Vagina (tissue), 2 donors: ENCODE data around the gene ULBP2. TPM values are rescaled to one million over a fixed set of nuclear protein-coding genes. Genes with fewer than 3 reads are reported as not detected.
A peak's percentile ranks its signal among the peaks of the same experiment; 100 is the strongest.

ENCODE experiments used
- DNase-seq, 2 donors: peaks; one replicate each; pipeline ENCODE4 v3.0.0-alpha.2; 2017; ENCODE audit errors: extremely low spot score in 2 of 2
- H3K27ac ChIP-seq: fragments of 200-600 bp; sonication (generic); one replicate; pipeline ENCODE4 v1.5.1; 2019
- H3K27me3 ChIP-seq: fragments of 200-600 bp; sonication (generic); one replicate; pipeline ENCODE4 v1.5.1; 2019
- H3K36me3 ChIP-seq, 2 donors: fragments of 200-600 bp; sonication (generic); one replicate each; pipeline ENCODE4 v1.5.1; 2017 to 2019
- H3K4me1 ChIP-seq: fragments of 200-600 bp; sonication (generic); one replicate; pipeline ENCODE4 v1.5.1; 2019
- H3K4me3 ChIP-seq, 2 donors: fragments of 200-600 bp; sonication (generic); 1 replicate in 1 of 2; 2 replicates in 1 of 2; pipeline ENCODE4 v1.5.1; 2016 to 2019
- H3K9me3 ChIP-seq: fragments of 200-600 bp; sonication (generic); one replicate; pipeline ENCODE4 v1.5.1; 2019
- CTCF ChIP-seq, 3 experiments: fragments of 450-650 bp in 2 of 3; fragments of 200-600 bp in 1 of 3; sonication (generic) in 1 of 3; IDR thresholded peaks; one replicate each; pipeline ENCODE4 v1.5.1; 2017 to 2019; ENCODE audit warnings: antibody characterized with exemption in 3 of 3, mild to moderate bottlenecking in 2 of 3, moderate library complexity in 2 of 3
- POLR2A ChIP-seq, 2 donors: fragments of 450-650 bp; IDR thresholded peaks; one replicate each; pipeline ENCODE4 v1.6.1; 2017; ENCODE audit warnings: antibody characterized with exemption in 2 of 2, mild to moderate bottlenecking in 2 of 2, moderate library complexity in 2 of 2
- POLR2AphosphoS5 ChIP-seq, 2 donors: sonication (generic); formaldehyde crosslinking; IDR thresholded peaks; one replicate each; pipeline ENCODE4 v1.9.0; 2017; ENCODE audit warnings: antibody characterized with exemption in 2 of 2, mild to moderate bottlenecking in 2 of 2, low read depth in 1 of 2; ENCODE audit not compliant: insufficient read depth in 1 of 2
- intact Hi-C: fragments of 100-400 bp; cut with DNase I; formaldehyde crosslinking; loops from one replicate; pipeline ENCODE4 v1.15.1; 2023
- total RNA-seq: library from RNA; depleted of rRNA; stranded (reverse); fragments of >200 nt; gene quantifications from one replicate; pipeline ENCODE4 v1.2.3, GENCODE V29; 2016

The ULBP2 gene
- total RNA-seq, 1 donor from 2014 or later, result not detected

GRCh38 chr6:149974825-149975224, 33.0 kb downstream of the ULBP2 start:
- Histone ChIP-seq H3K4me3 (no peak overlapping the region), H3K27me3 (no peaks in the 10 kb centered on the region), H3K4me1 (no peaks in the 10 kb centered on the region), H3K9me3 (no peaks in the 10 kb centered on the region), H3K27ac (no peak overlapping the region), H3K36me3 (no peaks in the 10 kb centered on the region)
- peak in 1 of 2 donors; percentile 47 for DNase-seq
- intact Hi-C loops, result no loop called here
- TF ChIP-seq POLR2AphosphoS5 (IDR thresholded peaks at IDR 0.05; ENCODE audit: insufficient read depth in 1 of 2, low read depth in 1 of 2) (no peak), POLR2A (IDR thresholded peaks at IDR 0.05) (no peak), CTCF (IDR thresholded peaks at IDR 0.05) (no peak)

- Histone ChIP-seq H3K9me3 (no peaks in the 10 kb centered on the region), H3K27me3 (no peaks in the 10 kb centered on the region), H3K4me3 (no peak overlapping the region), H3K4me1 (no peaks in the 10 kb centered on the region), H3K27ac (no peak overlapping the region), H3K36me3 (no peaks in the 10 kb centered on the region)
- TF ChIP-seq POLR2A (IDR thresholded peaks at IDR 0.05), result no peak
- no peak for TF ChIP-seq POLR2AphosphoS5 (IDR thresholded peaks at IDR 0.05; ENCODE audit: insufficient read depth in 1 of 2, low read depth in 1 of 2)
- TF ChIP-seq CTCF (IDR thresholded peaks at IDR 0.05), result no peak
- no peak for DNase-seq
- intact Hi-C loops, result no loop called here
Measured at GRCh38 chr6:149975400-149975799, 33.6 kb downstream of the ULBP2 start.

GRCh38 chr6:149977221-149977620, 35.4 kb downstream of the ULBP2 start:
- H3K9me3 ChIP-seq, result no peaks in the 10 kb centered on the region
- no peak overlapping the region for H3K27ac ChIP-seq
- DNase-seq, result peak in 1 of 2 donors; percentile 44
- H3K27me3 ChIP-seq, result no peaks in the 10 kb centered on the region
- TF ChIP-seq POLR2A (IDR thresholded peaks at IDR 0.05), result no peak
- no peak for TF ChIP-seq CTCF (IDR thresholded peaks at IDR 0.05)
- no peak for TF ChIP-seq POLR2AphosphoS5 (IDR thresholded peaks at IDR 0.05; ENCODE audit: insufficient read depth in 1 of 2, low read depth in 1 of 2)
- H3K4me1 ChIP-seq, result no peaks in the 10 kb centered on the region
- H3K4me3 ChIP-seq, result no peak overlapping the region
- intact Hi-C loops, result no loop called here
- H3K36me3 ChIP-seq, result no peaks in the 10 kb centered on the region

GRCh38 chr6:149978610-149979009, 36.8 kb downstream of the ULBP2 start:
- DNase-seq, result peak; percentile 2 to 58
- intact Hi-C loops, result no loop called here
- no peaks in the 10 kb centered on the region for H3K9me3 ChIP-seq
- no peaks in the 10 kb centered on the region for H3K27me3 ChIP-seq
- H3K36me3 ChIP-seq, result no peaks in the 10 kb centered on the region
- H3K4me3 ChIP-seq, result no peak overlapping the region
- TF ChIP-seq CTCF (IDR thresholded peaks at IDR 0.05) (no peak), POLR2A (IDR thresholded peaks at IDR 0.05) (no peak), POLR2AphosphoS5 (IDR thresholded peaks at IDR 0.05; ENCODE audit: insufficient read depth in 1 of 2, low read depth in 1 of 2) (no peak)
- H3K4me1 ChIP-seq, result no peaks in the 10 kb centered on the region
- no peak overlapping the region for H3K27ac ChIP-seq

- TF ChIP-seq POLR2AphosphoS5 (IDR thresholded peaks at IDR 0.05; ENCODE audit: insufficient read depth in 1 of 2, low read depth in 1 of 2) (no peak), CTCF (IDR thresholded peaks at IDR 0.05) (no peak), POLR2A (IDR thresholded peaks at IDR 0.05) (no peak)
- no peak overlapping the region for H3K27ac ChIP-seq
- DNase-seq, result peak in 1 of 2 donors; percentile 47
- H3K9me3 ChIP-seq, result no peaks in the 10 kb centered on the region
- no peaks in the 10 kb centered on the region for H3K27me3 ChIP-seq
- intact Hi-C loops, result no loop called here
- no peak overlapping the region for H3K4me3 ChIP-seq
- H3K36me3 ChIP-seq, result no peaks in the 10 kb centered on the region
- H3K4me1 ChIP-seq, result no peaks in the 10 kb centered on the region
Measured at GRCh38 chr6:149979293-149979692, 37.5 kb downstream of the ULBP2 start.
